OCI-LY3 (cell line): ENCODE data around the gene PARD6G.

Experiments
- CTCF ChIP-seq: fragments of 200-600, 300-600 bp; sonication (generic); IDR thresholded peaks from 2 replicates; pipeline ENCODE4 v1.5.1; 2014; ENCODE audit warnings: antibody characterized with exemption, low read length, low read depth
- EZH2phosphoT487 ChIP-seq: fragments of 200-600 bp; shearing (Covaris generic); IDR thresholded peaks from 2 replicates; pipeline ENCODE4 v1.6.1; 2018; ENCODE audit warnings: antibody characterized with exemption, mixed run types, low read depth

- no peak for TF ChIP-seq EZH2phosphoT487
- no peak for TF ChIP-seq CTCF
These were observed 4.1 kb downstream of the PARD6G start for GRCh38 chr18:80243204-80243603.
